B cell (primary cell): Measurements from ENCODE around the gene RSPRY1. TPM values are rescaled to one million over a fixed set of nuclear protein-coding genes. Genes with fewer than 3 reads are reported as not detected.

Experiments used
- ATAC-seq: fragments of 200-7000 bp; cut with Tn5 transposase; one replicate; pipeline ENCODE4 v1.10.0; 2021; ENCODE audit warnings: low read depth, mild to moderate bottlenecking, moderate number of reproducible peaks, moderate library complexity
- CTCF ChIA-PET: fragments of 350-600 bp; sonication (Branson Sonifier 250); formaldehyde crosslinking; loops from one replicate; lab custom pipeline; 2021; ENCODE audit warnings: antibody characterized with exemption, inconsistent platforms; lab: Charles Lee
- POLR2A ChIA-PET: fragments of 350-600 bp; sonication (Branson Sonifier 250); formaldehyde crosslinking; loops from one replicate; lab custom pipeline; 2021; ENCODE audit warnings: antibody characterized with exemption; lab: Charles Lee
- DNase-seq: peaks from one replicate; pipeline ENCODE4 v3.0.0; 2013
- H2AFZ ChIP-seq: 2 replicates; pipeline ENCODE4 v1.6.1; 2012; ENCODE audit warnings: mild to moderate bottlenecking, low read depth, low read length; ENCODE audit not compliant: insufficient read depth, poor library complexity, severe bottlenecking
- H3K27ac ChIP-seq, 2 donors: 1 replicate in 1 of 2; 2 replicates in 1 of 2; pipeline ENCODE4 v1.5.1; 2012 to 2013; ENCODE audit warnings: low read length in 2 of 2, mild to moderate bottlenecking in 2 of 2, moderate library complexity in 1 of 2
- H3K27me3 ChIP-seq, 4 experiments: fragments of 200-600 bp in 1 of 4; sonication (generic) in 1 of 4; replicated peaks in 1 of 4; 1 replicate in 2 of 4; 2 replicates in 2 of 4; pipeline versions ENCODE4 v1.6.1 to v1.7.0; 2013 to 2016; ENCODE audit warnings: low read length in 3 of 4, mild to moderate bottlenecking in 2 of 4, mixed read lengths in 1 of 4, moderate library complexity in 1 of 4; ENCODE audit not compliant: insufficient read depth in 4 of 4, control insufficient read depth in 3 of 4; ENCODE audit errors: control extremely low read depth in 1 of 4
- H3K36me3 ChIP-seq, 2 experiments: replicated peaks in 1 of 2; 1 replicate in 1 of 2; 2 replicates in 1 of 2; pipeline versions ENCODE4 v1.6.1 to v1.7.1; 2013; ENCODE audit warnings: low read length in 1 of 2; ENCODE audit not compliant: insufficient read depth in 2 of 2, control insufficient read depth in 1 of 2; ENCODE audit errors: control extremely low read depth in 1 of 2, extremely low read depth in 1 of 2
- H3K4me1 ChIP-seq, 2 donors: fragments of 200-600 bp in 1 of 2; sonication (generic) in 1 of 2; 1 replicate in 1 of 2; 2 replicates in 1 of 2; pipeline versions ENCODE4 v1.5.1 to v1.6.1; 2013 to 2017; ENCODE audit warnings: low read length in 2 of 2; ENCODE audit not compliant: control insufficient read depth in 2 of 2, insufficient read depth in 2 of 2
- H3K4me2 ChIP-seq: replicated peaks from 2 replicates; pipeline ENCODE3; 2012; ENCODE audit warnings: mild to moderate bottlenecking, low read depth, low read length; ENCODE audit not compliant: poor library complexity, severe bottlenecking
- H3K4me3 ChIP-seq, 5 experiments: fragments of 200-600 bp in 1 of 5; sonication (generic) in 1 of 5; 1 replicate in 3 of 5; 2 replicates in 2 of 5; pipeline versions ENCODE4 v1.5.1 to v1.7.0; 2011 to 2016; ENCODE audit warnings: low read length in 4 of 5, mild to moderate bottlenecking in 4 of 5, low read depth in 2 of 5, control low read depth in 1 of 5, moderate library complexity in 1 of 5; ENCODE audit not compliant: insufficient read depth in 1 of 5; ENCODE audit errors: control extremely low read depth in 1 of 5, extremely low read depth in 1 of 5
- H3K79me2 ChIP-seq: fragments of 200-600 bp; sonication (generic); one replicate; pipeline ENCODE4 v1.6.0; 2016; ENCODE audit warnings: low read length; ENCODE audit not compliant: control insufficient read depth, insufficient read depth
- H3K9ac ChIP-seq: fragments of 200-600 bp; sonication (generic); 2 replicates; pipeline ENCODE4 v1.6.1; 2017; ENCODE audit warnings: mild to moderate bottlenecking, low read length, moderate library complexity
- H3K9me3 ChIP-seq, 3 donors: one replicate each; pipeline versions ENCODE4 v1.6.1 to v1.7.1; 2013; ENCODE audit warnings: low read length in 2 of 3; ENCODE audit not compliant: control insufficient read depth in 2 of 3, insufficient read depth in 1 of 3; ENCODE audit errors: control extremely low read depth in 1 of 3
- H4K20me1 ChIP-seq: 2 replicates; pipeline ENCODE4 v1.6.0; 2012; ENCODE audit warnings: mild to moderate bottlenecking, low read length; ENCODE audit not compliant: insufficient read depth, control insufficient read depth, poor library complexity, severe bottlenecking
- H3K27ac Mint-ChIP-seq: one replicate; pipeline ENCODE4 v1.8.0; 2021; ENCODE audit warnings: mixed read lengths
- H3K27me3 Mint-ChIP-seq: one replicate; pipeline ENCODE4 v1.8.0; 2021; ENCODE audit warnings: mixed read lengths
- H3K4me1 Mint-ChIP-seq: one replicate; pipeline ENCODE4 v1.8.0; 2021; ENCODE audit warnings: mixed read lengths
- H3K4me3 Mint-ChIP-seq: one replicate; pipeline ENCODE4 v1.8.0; 2021; ENCODE audit warnings: mixed read lengths
- H3K9me3 Mint-ChIP-seq: one replicate; pipeline ENCODE4 v1.8.0; 2022; ENCODE audit warnings: mixed read lengths; ENCODE audit not compliant: insufficient read depth
- EZH2 ChIP-seq: IDR thresholded peaks from 2 replicates; pipeline ENCODE4 v1.6.1; 2012; ENCODE audit warnings: borderline replicate concordance, low read depth, mild to moderate bottlenecking, moderate library complexity, low read length; ENCODE audit not compliant: insufficient read depth, poor library complexity, severe bottlenecking
- WGBS: methylation state at CpG from one replicate; pipeline ENCODE4 v1.1.5; 2013; ENCODE audit warnings: missing lambda C conversion rate; ENCODE audit not compliant: insufficient coverage; 5-methylcytosine and 5-hydroxymethylcytosine counted together
- intact Hi-C: fragments of 100-400 bp; cut with micrococcal nuclease; formaldehyde crosslinking; loops from one replicate; pipeline ENCODE4 v1.10.0; 2022
- polyA plus RNA-seq: library from polyadenylated mRNA; depleted of rRNA; stranded (reverse); fragments of >200 nt; gene quantifications from 2 replicates; pipeline ENCODE4 v1.2.3, GENCODE V29; 2012
- total RNA-seq, 2 donors: library from RNA; stranded (reverse); fragments of 120-200 nt in 1 of 2; gene quantifications; 1 replicate in 1 of 2; 2 replicates in 1 of 2; pipeline versions ENCODE4 v1.2.3 to v1.2.4, GENCODE V29; 2013 to 2022
- TF ChIP-seq, protein P1 (sequence below): fragments of 200-600 bp; IDR thresholded peaks from one replicate; pipeline ENCODE4 v1.8.0; 2022; ENCODE audit warnings: antibody characterized with exemption, mild to moderate bottlenecking

The RSPRY1 gene
- total and polyA plus RNA-seq, 2 donors (not counting 1 experiment from before 2014, with no cell fraction given): 9.6 to 38.4 TPM

DNA sequence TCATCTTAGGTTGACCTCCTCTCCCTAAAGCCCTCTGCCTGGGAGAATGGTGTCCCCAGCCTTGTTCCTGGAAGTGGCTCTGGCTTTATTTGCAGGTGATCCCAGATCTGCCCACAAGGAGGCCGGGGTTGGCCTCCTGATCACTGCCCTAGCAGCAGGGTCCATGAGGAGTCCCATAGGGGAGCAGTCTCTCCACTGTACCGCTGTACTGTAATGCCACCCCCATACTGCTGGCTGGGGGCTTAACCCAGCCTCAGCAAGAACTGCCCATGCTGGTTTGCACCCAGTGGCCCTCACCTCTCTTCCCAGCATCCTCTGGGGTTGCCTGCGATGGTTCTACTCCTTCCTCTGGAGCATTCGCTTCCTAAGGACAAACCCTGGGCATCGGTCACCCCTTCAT, 39.4 kb upstream of the RSPRY1 start:
- H3K4me1 ChIP-seq: peaks cover 24 to 34% of the 10 kb centered on the region in 2 donors
- Mint-ChIP-seq H3K27me3 (no peaks in the 10 kb centered on the region), H3K27ac (no peak overlapping the region), H3K9me3 (no peaks in the 10 kb centered on the region), H3K4me1 (peaks cover 29% of the 10 kb centered on the region), H3K4me3 (no peak overlapping the region)
- H3K9ac ChIP-seq: no peak overlapping the region
- H3K36me3 ChIP-seq: no peaks in the 10 kb centered on the region
- no peak overlapping the region for H2AFZ ChIP-seq
- no peak overlapping the region for H3K27ac ChIP-seq
- no peak for DNase-seq
- intact Hi-C loops: loop anchor here (5.0 kb wide), 1 partner anchor 36 kb away; no protein-coding TSS in a partner anchor
- no peaks in the 10 kb centered on the region for H3K79me2 ChIP-seq
- H3K27me3 ChIP-seq: no peaks in the 10 kb centered on the region
- ChIA-PET CTCF (no interaction called here), POLR2A (no interaction called here)
- no peaks in the 10 kb centered on the region for H3K9me3 ChIP-seq
- no peak overlapping the region for H3K4me2 ChIP-seq
- no peak for ATAC-seq
- H4K20me1 ChIP-seq: no peaks in the 10 kb centered on the region
- no peak for TF ChIP-seq EZH2
- TF ChIP-seq, protein P1, sequence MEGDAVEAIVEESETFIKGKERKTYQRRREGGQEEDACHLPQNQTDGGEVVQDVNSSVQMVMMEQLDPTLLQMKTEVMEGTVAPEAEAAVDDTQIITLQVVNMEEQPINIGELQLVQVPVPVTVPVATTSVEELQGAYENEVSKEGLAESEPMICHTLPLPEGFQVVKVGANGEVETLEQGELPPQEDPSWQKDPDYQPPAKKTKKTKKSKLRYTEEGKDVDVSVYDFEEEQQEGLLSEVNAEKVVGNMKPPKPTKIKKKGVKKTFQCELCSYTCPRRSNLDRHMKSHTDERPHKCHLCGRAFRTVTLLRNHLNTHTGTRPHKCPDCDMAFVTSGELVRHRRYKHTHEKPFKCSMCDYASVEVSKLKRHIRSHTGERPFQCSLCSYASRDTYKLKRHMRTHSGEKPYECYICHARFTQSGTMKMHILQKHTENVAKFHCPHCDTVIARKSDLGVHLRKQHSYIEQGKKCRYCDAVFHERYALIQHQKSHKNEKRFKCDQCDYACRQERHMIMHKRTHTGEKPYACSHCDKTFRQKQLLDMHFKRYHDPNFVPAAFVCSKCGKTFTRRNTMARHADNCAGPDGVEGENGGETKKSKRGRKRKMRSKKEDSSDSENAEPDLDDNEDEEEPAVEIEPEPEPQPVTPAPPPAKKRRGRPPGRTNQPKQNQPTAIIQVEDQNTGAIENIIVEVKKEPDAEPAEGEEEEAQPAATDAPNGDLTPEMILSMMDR: no peak
- 93% methylated on average over 5 of the region's 5 CpGs for WGBS
- H3K4me3 ChIP-seq: no peak overlapping the region

DNA sequence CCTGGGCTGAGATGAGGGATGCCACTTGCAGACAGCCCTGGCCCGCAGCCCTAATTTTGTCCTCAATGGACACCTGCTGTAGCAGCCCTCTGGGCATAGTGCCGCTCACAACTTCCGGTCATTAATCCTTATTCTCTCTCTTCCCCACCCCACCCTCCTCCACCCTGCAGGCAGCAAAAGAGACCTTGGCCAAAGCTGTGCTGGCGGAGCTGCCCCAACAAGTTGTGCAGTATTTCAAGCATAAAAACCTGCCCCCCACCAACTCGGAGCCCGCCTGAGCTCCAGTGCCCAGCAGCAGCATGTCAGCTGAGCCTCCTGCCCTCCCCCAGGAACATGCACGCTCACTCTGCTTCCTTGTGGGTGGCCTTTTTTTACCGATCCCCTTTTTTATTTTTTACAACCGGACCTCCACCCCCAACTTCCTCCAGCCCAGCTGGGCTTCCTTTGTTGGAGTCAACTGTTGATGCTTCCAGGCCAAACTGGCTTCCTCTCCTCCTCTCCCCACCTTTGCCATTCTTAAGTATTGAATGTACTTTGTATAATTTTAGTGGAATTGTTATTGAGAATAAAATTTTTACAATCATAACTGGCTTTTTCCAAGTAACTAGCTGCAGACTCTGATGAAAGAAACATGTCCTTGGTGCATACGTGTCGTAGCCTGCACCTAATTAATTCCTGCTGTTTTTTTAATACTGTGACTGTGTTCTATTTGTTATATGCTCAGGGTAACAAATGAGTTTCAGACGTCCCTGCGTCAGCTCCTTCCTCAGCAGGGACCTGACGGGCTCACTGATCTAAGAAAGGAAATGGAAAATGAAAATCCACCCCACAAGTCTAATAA, 38.5 kb upstream of the RSPRY1 start:
- no peaks in the 10 kb centered on the region for H3K9me3 ChIP-seq
- H3K4me2 ChIP-seq: peak overlapping the region; percentile 23
- no peak for TF ChIP-seq EZH2
- TF ChIP-seq, protein P1: no peak
- no peak overlapping the region for H3K9ac ChIP-seq
- no peaks in the 10 kb centered on the region for H3K27me3 Mint-ChIP-seq
- ChIA-PET POLR2A (interaction anchor here (0.6 kb wide), 1 partner anchor 88 kb away, joined by 4 read pairs; no protein-coding TSS in a partner anchor), CTCF (no interaction called here)
- H3K27me3 ChIP-seq: no peaks in the 10 kb centered on the region
- DNase-seq (no peak), ATAC-seq (no peak)
- peaks cover 15 to 26% of the 10 kb centered on the region in 2 donors for H3K4me1 ChIP-seq
- peaks cover 20% of the 10 kb centered on the region for H3K4me1 Mint-ChIP-seq
- intact Hi-C loops: loop anchor here (5.0 kb wide), 1 partner anchor 35 kb away; no protein-coding TSS in a partner anchor
- 20% methylated on average over 11 of the region's 14 CpGs for WGBS
- H3K27ac Mint-ChIP-seq: peak overlapping the region; percentile 56
- H3K4me3 ChIP-seq: no peak overlapping the region
- no peak overlapping the region for H2AFZ ChIP-seq
- H3K27ac ChIP-seq: no peak overlapping the region
- H3K36me3 ChIP-seq: peaks cover 0 to 8% of the 10 kb centered on the region in 2 experiments
- H3K79me2 ChIP-seq: no peaks in the 10 kb centered on the region
- no peaks in the 10 kb centered on the region for H4K20me1 ChIP-seq
- H3K4me3 Mint-ChIP-seq: no peak overlapping the region
- H3K9me3 Mint-ChIP-seq: no peaks in the 10 kb centered on the region
